ENCODE measurements around the gene DRAM1.
A peak's percentile ranks its signal among the peaks of the same experiment; 100 is the strongest.

DRAM1 gene

DNA sequence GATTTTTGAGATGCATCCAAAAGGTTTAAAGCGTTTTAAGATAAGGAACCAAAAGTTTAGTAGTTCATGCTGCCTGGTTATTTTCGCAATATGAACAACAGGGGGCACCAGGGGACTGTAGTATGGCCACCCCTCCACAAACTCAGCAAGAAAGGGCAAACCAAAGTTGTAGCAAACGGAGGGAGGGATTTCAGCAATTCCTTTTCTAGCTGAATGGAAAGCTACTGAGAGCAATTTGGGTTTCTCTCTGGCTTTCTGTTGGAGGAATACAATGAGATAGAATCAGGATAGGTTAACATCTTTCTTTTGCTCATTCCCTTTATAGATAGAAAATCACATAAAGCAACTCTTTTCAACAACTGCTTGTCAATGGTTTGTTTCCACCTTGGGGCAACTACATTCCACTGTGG is 62.5 kb downstream of the DRAM1 start:
- no peak overlapping the region for H3K27ac ChIP-seq (ENCODE audit: low read length, poor library complexity, severe bottlenecking)
- H3K9ac ChIP-seq (ENCODE audit: low read length) = peak overlapping the region; percentile 73
- H3K4ac ChIP-seq (ENCODE audit: low read depth in 1 of 2, low read length in 2 of 2) = no peak overlapping the region
- H4K91ac ChIP-seq (ENCODE audit: low read length) = no peak overlapping the region
- no peak overlapping the region for H3K23ac ChIP-seq (ENCODE audit: low read length in 2 of 2)
- no peak overlapping the region for H2AK5ac ChIP-seq (ENCODE audit: low read length, severe bottlenecking)
- no peaks in the 10 kb centered on the region for H3K9me3 ChIP-seq (ENCODE audit: control insufficient read depth, low read length)
- no peak overlapping the region for H3K4me3 ChIP-seq (ENCODE audit: insufficient read depth in 1 of 2, low read depth in 1 of 2, low read length in 2 of 2)
- H2AFZ ChIP-seq (ENCODE audit: low read depth, low read length) = no peak overlapping the region
- peak; percentile 78 for DNase-seq
- no peak overlapping the region for H3K14ac ChIP-seq (ENCODE audit: low read length in 2 of 2)
- H3K18ac ChIP-seq (ENCODE audit: low read depth in 1 of 2, low read length in 2 of 2) = no peak overlapping the region
- H2BK15ac ChIP-seq (ENCODE audit: low read depth, poor library complexity, severe bottlenecking) = no peak overlapping the region
- H3K27me3 ChIP-seq (ENCODE audit: control insufficient read depth in 1 of 2, insufficient read depth in 1 of 2, low read length in 2 of 2) = peaks cover 0 to 13% of the 10 kb centered on the region in 2 experiments
- H2BK120ac ChIP-seq (ENCODE audit: low read depth, low read length) = no peak overlapping the region
- peaks cover 5% of the 10 kb centered on the region for H3K4me1 ChIP-seq (ENCODE audit: control insufficient read depth, insufficient read depth, low read depth, low read length)
- no peak overlapping the region for H3K4me2 ChIP-seq (ENCODE audit: low read length, poor library complexity, severe bottlenecking)
- no peaks in the 10 kb centered on the region for H3K36me3 ChIP-seq (ENCODE audit: control insufficient read depth in 1 of 2, insufficient read depth in 2 of 2, low read depth in 1 of 2, low read length in 2 of 2)
- 0% methylated on average over 2 of the region's 3 CpGs for WGBS
- H3K79me1 ChIP-seq (replicated peaks; ENCODE audit: low read length, poor library complexity, severe bottlenecking) = no peaks in the 10 kb centered on the region
- H2BK5ac ChIP-seq (ENCODE audit: low read depth, low read length, poor library complexity, severe bottlenecking) = no peak overlapping the region
- no peak overlapping the region for H2BK12ac ChIP-seq (ENCODE audit: low read length in 2 of 2)
- no peak overlapping the region for H4K8ac ChIP-seq (ENCODE audit: low read length)

DNA sequence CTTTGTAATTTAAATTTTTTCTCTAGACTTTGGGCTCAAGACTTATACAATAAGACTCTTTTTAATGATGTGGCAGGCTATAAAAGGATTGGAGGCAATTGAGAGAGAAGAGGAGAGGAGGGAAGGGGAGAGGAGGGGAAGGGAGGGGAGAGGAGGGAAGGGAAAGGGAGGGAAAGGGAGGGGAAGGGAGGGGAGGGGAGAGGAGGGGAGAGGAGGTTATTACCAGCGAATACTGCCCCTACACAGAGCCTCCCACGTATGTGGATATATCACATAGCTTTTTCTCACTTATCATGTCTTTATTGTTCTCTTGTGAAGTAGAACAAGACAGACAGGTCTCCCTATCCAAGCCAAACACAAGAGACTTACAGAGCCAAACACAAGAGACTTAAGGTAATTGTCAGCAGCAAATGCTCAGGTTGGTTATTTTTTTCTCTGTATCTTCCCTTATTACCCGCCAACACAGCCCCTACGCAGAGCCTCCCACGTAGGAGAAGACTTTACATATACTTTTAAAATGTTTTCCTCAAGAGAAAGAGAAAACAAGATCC is 63.1 kb downstream of the DRAM1 start:
- no peak overlapping the region for H2BK12ac ChIP-seq (ENCODE audit: low read length in 2 of 2)
- no peak overlapping the region for H3K18ac ChIP-seq (ENCODE audit: low read depth in 1 of 2, low read length in 2 of 2)
- H2AK5ac ChIP-seq (ENCODE audit: low read length, severe bottlenecking) = no peak overlapping the region
- no peak for DNase-seq
- no peak overlapping the region for H4K8ac ChIP-seq (ENCODE audit: low read length)
- no peak overlapping the region for H3K14ac ChIP-seq (ENCODE audit: low read length in 2 of 2)
- H3K79me1 ChIP-seq (replicated peaks; ENCODE audit: low read length, poor library complexity, severe bottlenecking) = no peaks in the 10 kb centered on the region
- peak overlapping the region; percentile 73 for H3K9ac ChIP-seq (ENCODE audit: low read length)
- no peak overlapping the region for H4K91ac ChIP-seq (ENCODE audit: low read length)
- H3K23ac ChIP-seq (ENCODE audit: low read length in 2 of 2) = no peak overlapping the region
- peaks cover 4% of the 10 kb centered on the region for H3K4me1 ChIP-seq (ENCODE audit: control insufficient read depth, insufficient read depth, low read depth, low read length)
- no peak overlapping the region for H2AFZ ChIP-seq (ENCODE audit: low read depth, low read length)
- no peak overlapping the region for H3K4me3 ChIP-seq (ENCODE audit: insufficient read depth in 1 of 2, low read depth in 1 of 2, low read length in 2 of 2)
- no peak overlapping the region for H2BK120ac ChIP-seq (ENCODE audit: low read depth, low read length)
- no peaks in the 10 kb centered on the region for H3K36me3 ChIP-seq (ENCODE audit: control insufficient read depth in 1 of 2, insufficient read depth in 2 of 2, low read depth in 1 of 2, low read length in 2 of 2)
- H3K27me3 ChIP-seq (ENCODE audit: control insufficient read depth in 1 of 2, insufficient read depth in 1 of 2, low read length in 2 of 2) = peaks cover 0 to 13% of the 10 kb centered on the region in 2 experiments
- H3K9me3 ChIP-seq (ENCODE audit: control insufficient read depth, low read length) = no peaks in the 10 kb centered on the region
- no peak overlapping the region for H2BK15ac ChIP-seq (ENCODE audit: low read depth, poor library complexity, severe bottlenecking)
- H3K4me2 ChIP-seq (ENCODE audit: low read length, poor library complexity, severe bottlenecking) = no peak overlapping the region
- H2BK5ac ChIP-seq (ENCODE audit: low read depth, low read length, poor library complexity, severe bottlenecking) = no peak overlapping the region
- 79% methylated on average over 4 of the region's 5 CpGs for WGBS
- H3K27ac ChIP-seq (ENCODE audit: low read length, poor library complexity, severe bottlenecking) = no peak overlapping the region
- no peak overlapping the region for H3K4ac ChIP-seq (ENCODE audit: low read depth in 1 of 2, low read length in 2 of 2)

DNA sequence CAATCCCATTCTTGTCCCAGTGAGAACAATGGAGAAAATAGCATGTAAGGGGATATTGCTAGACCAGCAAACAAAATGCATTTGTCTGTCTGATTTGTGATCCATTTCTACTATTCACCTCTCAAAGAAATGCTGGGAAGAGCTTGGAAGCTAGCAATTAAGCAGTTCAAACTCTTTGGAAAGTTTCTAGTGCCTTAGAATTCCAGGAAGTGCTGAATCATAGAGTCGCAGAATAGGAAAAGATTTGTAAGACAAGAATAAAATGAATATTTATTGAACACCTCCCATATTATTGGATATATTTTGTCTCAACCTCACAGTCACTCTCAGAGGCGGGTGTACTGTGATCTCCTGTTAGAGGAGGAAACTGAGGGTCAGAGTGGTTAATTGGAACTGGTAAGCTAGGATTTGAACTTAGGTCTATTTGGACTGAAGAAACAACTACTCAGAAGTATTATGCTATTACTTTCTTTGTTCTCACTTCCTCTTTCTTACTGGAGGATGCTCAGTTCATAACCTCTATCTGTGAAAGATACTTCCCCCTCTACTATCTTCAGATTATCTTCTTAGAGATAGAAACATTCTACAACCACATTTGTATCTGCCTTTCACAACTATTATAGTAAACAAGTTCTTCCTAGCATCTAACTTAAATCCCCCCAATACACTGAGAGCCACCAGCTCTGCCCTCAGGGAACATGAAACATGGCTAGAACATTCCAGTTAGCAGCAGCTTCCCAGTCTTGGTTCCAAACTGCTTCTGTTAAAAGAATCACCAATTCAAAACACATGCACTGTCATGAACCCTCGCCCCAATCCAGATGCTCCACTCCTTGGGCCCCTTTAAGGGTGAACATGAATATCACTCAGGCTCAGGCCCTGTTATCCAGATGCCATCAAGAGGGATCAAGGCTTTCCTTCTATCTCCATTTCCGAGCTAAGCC is 64.2 kb downstream of the DRAM1 start:
- 79% methylated on average over 1 of the region's 4 CpGs for WGBS
- H2AFZ ChIP-seq (ENCODE audit: low read depth, low read length) = no peak overlapping the region
- H2AK5ac ChIP-seq (ENCODE audit: low read length, severe bottlenecking) = no peak overlapping the region
- H3K9me3 ChIP-seq (ENCODE audit: control insufficient read depth, low read length) = no peaks in the 10 kb centered on the region
- peaks cover 0 to 13% of the 10 kb centered on the region in 2 experiments for H3K27me3 ChIP-seq (ENCODE audit: control insufficient read depth in 1 of 2, insufficient read depth in 1 of 2, low read length in 2 of 2)
- H4K91ac ChIP-seq (ENCODE audit: low read length) = no peak overlapping the region
- no peak overlapping the region for H4K8ac ChIP-seq (ENCODE audit: low read length)
- H3K18ac ChIP-seq (ENCODE audit: low read depth in 1 of 2, low read length in 2 of 2) = no peak overlapping the region
- no peak overlapping the region for H3K4me2 ChIP-seq (ENCODE audit: low read length, poor library complexity, severe bottlenecking)
- no peaks in the 10 kb centered on the region for H3K79me1 ChIP-seq (replicated peaks; ENCODE audit: low read length, poor library complexity, severe bottlenecking)
- H3K9ac ChIP-seq (ENCODE audit: low read length) = peak overlapping the region; percentile 73
- H3K4me1 ChIP-seq (ENCODE audit: control insufficient read depth, insufficient read depth, low read depth, low read length) = no peaks in the 10 kb centered on the region
- H2BK15ac ChIP-seq (ENCODE audit: low read depth, poor library complexity, severe bottlenecking) = no peak overlapping the region
- H3K4ac ChIP-seq (ENCODE audit: low read depth in 1 of 2, low read length in 2 of 2) = no peak overlapping the region
- H3K14ac ChIP-seq (ENCODE audit: low read length in 2 of 2) = no peak overlapping the region
- H2BK120ac ChIP-seq (ENCODE audit: low read depth, low read length) = no peak overlapping the region
- no peaks in the 10 kb centered on the region for H3K36me3 ChIP-seq (ENCODE audit: control insufficient read depth in 1 of 2, insufficient read depth in 2 of 2, low read depth in 1 of 2, low read length in 2 of 2)
- no peak overlapping the region for H3K4me3 ChIP-seq (ENCODE audit: insufficient read depth in 1 of 2, low read depth in 1 of 2, low read length in 2 of 2)
- DNase-seq = no peak
- no peak overlapping the region for H2BK5ac ChIP-seq (ENCODE audit: low read depth, low read length, poor library complexity, severe bottlenecking)
- H3K23ac ChIP-seq (ENCODE audit: low read length in 2 of 2) = no peak overlapping the region
- H2BK12ac ChIP-seq (ENCODE audit: low read length in 2 of 2) = no peak overlapping the region
- no peak overlapping the region for H3K27ac ChIP-seq (ENCODE audit: low read length, poor library complexity, severe bottlenecking)

DNA sequence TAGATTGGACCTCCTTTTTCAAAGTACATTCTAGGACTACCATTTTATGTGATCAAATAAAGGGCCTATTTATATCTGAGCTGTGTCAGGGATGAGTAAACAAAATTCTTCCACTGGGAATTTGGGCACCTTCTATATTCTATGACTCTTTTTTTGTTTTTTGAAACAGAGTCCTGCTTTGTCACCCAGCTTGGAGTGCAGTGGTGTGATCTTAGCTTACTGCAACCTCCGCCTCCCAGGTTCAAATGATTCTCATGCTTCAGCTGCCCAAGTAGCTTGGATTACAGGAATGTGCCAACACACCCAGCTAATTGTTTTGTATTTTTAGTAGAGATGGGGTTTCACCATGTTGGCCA is 64.8 kb downstream of the DRAM1 start:
- H4K8ac ChIP-seq (ENCODE audit: low read length) = no peak overlapping the region
- no peak overlapping the region for H2BK12ac ChIP-seq (ENCODE audit: low read length in 2 of 2)
- no peak overlapping the region for H2BK5ac ChIP-seq (ENCODE audit: low read depth, low read length, poor library complexity, severe bottlenecking)
- no peaks in the 10 kb centered on the region for H3K36me3 ChIP-seq (ENCODE audit: control insufficient read depth in 1 of 2, insufficient read depth in 2 of 2, low read depth in 1 of 2, low read length in 2 of 2)
- no peak overlapping the region for H2BK15ac ChIP-seq (ENCODE audit: low read depth, poor library complexity, severe bottlenecking)
- H3K27ac ChIP-seq (ENCODE audit: low read length, poor library complexity, severe bottlenecking) = no peak overlapping the region
- H3K79me1 ChIP-seq (replicated peaks; ENCODE audit: low read length, poor library complexity, severe bottlenecking) = no peaks in the 10 kb centered on the region
- no peak overlapping the region for H3K4me2 ChIP-seq (ENCODE audit: low read length, poor library complexity, severe bottlenecking)
- H2BK120ac ChIP-seq (ENCODE audit: low read depth, low read length) = no peak overlapping the region
- H3K9ac ChIP-seq (ENCODE audit: low read length) = peak overlapping the region; percentile 73
- H2AFZ ChIP-seq (ENCODE audit: low read depth, low read length) = no peak overlapping the region
- no peak overlapping the region for H3K14ac ChIP-seq (ENCODE audit: low read length in 2 of 2)
- H3K4me3 ChIP-seq (ENCODE audit: insufficient read depth in 1 of 2, low read depth in 1 of 2, low read length in 2 of 2) = no peak overlapping the region
- no peak overlapping the region for H3K23ac ChIP-seq (ENCODE audit: low read length in 2 of 2)
- H3K18ac ChIP-seq (ENCODE audit: low read depth in 1 of 2, low read length in 2 of 2) = no peak overlapping the region
- no peak for DNase-seq
- H3K4me1 ChIP-seq (ENCODE audit: control insufficient read depth, insufficient read depth, low read depth, low read length) = no peaks in the 10 kb centered on the region
- no peak overlapping the region for H2AK5ac ChIP-seq (ENCODE audit: low read length, severe bottlenecking)
- no peak overlapping the region for H3K4ac ChIP-seq (ENCODE audit: low read depth in 1 of 2, low read length in 2 of 2)
- H3K27me3 ChIP-seq (ENCODE audit: control insufficient read depth in 1 of 2, insufficient read depth in 1 of 2, low read length in 2 of 2) = peaks cover 0 to 13% of the 10 kb centered on the region in 2 experiments
- H4K91ac ChIP-seq (ENCODE audit: low read length) = no peak overlapping the region
- WGBS = 100% methylated on average over 1 of the region's 1 CpG
- no peaks in the 10 kb centered on the region for H3K9me3 ChIP-seq (ENCODE audit: control insufficient read depth, low read length)

All from mesenchymal stem cell (in vitro differentiated cells and primary cell).